Hematopoietic multipotent progenitor cell treated with erythropoietin and hydrocortisone succinate and interleukin-3 and kit ligand, for 4 days (in vitro differentiated cells): ENCODE data around the gene POC1B.

Experiments
- DNase-seq: peaks from one replicate; pipeline ENCODE4 v3.0.0-alpha.2; 2015

The POC1B gene

GRCh38 chr12:89459279-89459678, 66.6 kb downstream of the POC1B start:
- peak; percentile 54 for DNase-seq

- DNase-seq, result no peak
Observed at GRCh38 chr12:89456565-89456964, 69.3 kb downstream of the POC1B start.

- DNase-seq, result no peak
Observed at GRCh38 chr12:89454080-89454848, 71.6 kb downstream of the POC1B start.

- DNase-seq, result no peak
Observed at GRCh38 chr12:89453121-89453978, 72.5 kb downstream of the POC1B start.

- DNase-seq, result no peak
Observed at GRCh38 chr12:89451841-89452251, 74.0 kb downstream of the POC1B start.

GRCh38 chr12:89450907-89451306, 74.9 kb downstream of the POC1B start:
- DNase-seq, result no peak

- no peak for DNase-seq
Observed at GRCh38 chr12:89448951-89449371, 76.9 kb downstream of the POC1B start.

- no peak for DNase-seq
Observed at GRCh38 chr12:89448526-89448925, 77.3 kb downstream of the POC1B start.

- no peak for DNase-seq
Observed at GRCh38 chr12:89439941-89440340, 85.9 kb downstream of the POC1B start.

- DNase-seq, result no peak
Observed at GRCh38 chr12:89437231-89437630, 88.6 kb downstream of the POC1B start.

GRCh38 chr12:89436062-89436461, 89.8 kb downstream of the POC1B start:
- no peak for DNase-seq

GRCh38 chr12:89433634-89434033, 92.2 kb downstream of the POC1B start:
- no peak for DNase-seq

- no peak for DNase-seq
Observed at GRCh38 chr12:89432396-89432795, 93.5 kb downstream of the POC1B start.

- DNase-seq, result no peak
Observed at GRCh38 chr12:89429528-89429927, 96.3 kb downstream of the POC1B start.

- peak; percentile 24 for DNase-seq
Observed at GRCh38 chr12:89427508-89428156, 98.2 kb downstream of the POC1B start.

- no peak for DNase-seq
Observed at GRCh38 chr12:89424846-89425245, 101.0 kb downstream of the POC1B start.

GRCh38 chr12:89424389-89424788, 101.5 kb downstream of the POC1B start:
- DNase-seq, result peak; percentile 26

GRCh38 chr12:89421092-89421835, 104.6 kb downstream of the POC1B start:
- no peak for DNase-seq

- DNase-seq, result no peak
Observed at GRCh38 chr12:89418228-89418910, 107.5 kb downstream of the POC1B start.

GRCh38 chr12:89417246-89417977, 108.4 kb downstream of the POC1B start:
- no peak for DNase-seq

- no peak for DNase-seq
Observed at GRCh38 chr12:89416049-89416792, 109.6 kb downstream of the POC1B start.
